ENCODE measurements around the gene FAM13A.

The FAM13A gene

DNA sequence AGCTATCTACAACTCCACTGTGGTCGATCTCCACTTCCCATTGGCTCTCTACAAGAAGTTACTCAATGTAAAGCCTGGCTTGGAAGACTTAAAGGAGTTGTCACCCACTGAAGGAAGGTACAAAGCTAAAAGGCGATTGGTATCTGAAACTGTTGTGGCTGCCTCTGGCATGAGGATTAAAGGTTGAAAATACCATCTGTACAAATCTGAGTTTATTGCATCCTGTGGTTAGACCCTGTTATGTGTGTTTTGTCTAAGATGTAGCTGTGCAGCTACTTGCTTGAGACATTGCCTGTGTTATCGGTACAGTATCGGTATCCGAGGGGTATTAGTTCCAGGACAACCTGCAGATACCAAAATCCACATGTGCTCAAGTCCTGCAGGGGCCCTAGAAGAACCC lies 375.8 kb downstream of the FAM13A start:
- no peak for DNase-seq (ENCODE audit: low read depth)
- TF ChIP-seq, protein P1, sequence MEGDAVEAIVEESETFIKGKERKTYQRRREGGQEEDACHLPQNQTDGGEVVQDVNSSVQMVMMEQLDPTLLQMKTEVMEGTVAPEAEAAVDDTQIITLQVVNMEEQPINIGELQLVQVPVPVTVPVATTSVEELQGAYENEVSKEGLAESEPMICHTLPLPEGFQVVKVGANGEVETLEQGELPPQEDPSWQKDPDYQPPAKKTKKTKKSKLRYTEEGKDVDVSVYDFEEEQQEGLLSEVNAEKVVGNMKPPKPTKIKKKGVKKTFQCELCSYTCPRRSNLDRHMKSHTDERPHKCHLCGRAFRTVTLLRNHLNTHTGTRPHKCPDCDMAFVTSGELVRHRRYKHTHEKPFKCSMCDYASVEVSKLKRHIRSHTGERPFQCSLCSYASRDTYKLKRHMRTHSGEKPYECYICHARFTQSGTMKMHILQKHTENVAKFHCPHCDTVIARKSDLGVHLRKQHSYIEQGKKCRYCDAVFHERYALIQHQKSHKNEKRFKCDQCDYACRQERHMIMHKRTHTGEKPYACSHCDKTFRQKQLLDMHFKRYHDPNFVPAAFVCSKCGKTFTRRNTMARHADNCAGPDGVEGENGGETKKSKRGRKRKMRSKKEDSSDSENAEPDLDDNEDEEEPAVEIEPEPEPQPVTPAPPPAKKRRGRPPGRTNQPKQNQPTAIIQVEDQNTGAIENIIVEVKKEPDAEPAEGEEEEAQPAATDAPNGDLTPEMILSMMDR (IDR thresholded peaks at IDR 0.05; ENCODE audit: low read length, missing control alignments), result no peak
- no peak overlapping the region for H3K4me3 ChIP-seq (replicated peaks; ENCODE audit: low read depth, low read length)

Data from fibroblast of pulmonary artery (primary cell).